ENCODE data around the gene MEIOC. TPM values are rescaled to one million over a fixed set of nuclear protein-coding genes. Genes with fewer than 3 reads are reported as not detected.

The MEIOC gene
- total and polyA plus RNA-seq, 9 of the 15 experiments (the other 6 are each of a cell fraction or from before 2014, with no cell fraction given), result 0.04 to 0.23 (median 0.06) TPM; not detected in 5

DNA sequence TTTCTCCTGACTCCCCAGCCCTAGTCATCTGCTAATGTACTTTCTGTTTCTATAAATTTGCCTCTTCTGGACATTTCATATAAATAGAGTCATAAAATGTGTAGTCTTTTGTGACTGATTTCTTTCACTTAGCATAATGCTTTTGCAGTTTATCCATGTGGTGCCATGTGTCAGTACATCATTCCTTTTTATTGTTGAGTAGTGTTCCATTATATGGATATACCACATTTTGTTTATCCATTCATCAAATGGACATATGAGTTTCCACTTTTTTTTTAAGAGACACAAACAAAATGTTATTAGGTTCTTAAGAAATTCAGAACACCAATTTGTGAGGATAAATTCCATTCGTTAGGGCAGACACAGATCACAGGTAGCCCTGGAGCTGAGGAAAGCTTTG is 63.2 kb downstream of the MEIOC start:
- WGBS (ENCODE audit: insufficient coverage, low coverage, missing lambda C conversion rate), result 89% methylated on average over 1 of the region's 1 CpG
- DNase-seq (ENCODE audit: extremely low read depth in 1 of 4, low spot score in 3 of 4) (no peak), ATAC-seq (no peak), FAIRE-seq (no peak)
- Histone ChIP-seq H2AFZ (ENCODE audit: low read depth, low read length) (no peak overlapping the region), H3K4me1 (replicated peaks in 1 of 2; ENCODE audit: control insufficient read depth in 2 of 2, insufficient read depth in 2 of 2, low read length in 2 of 2) (no peaks in the 10 kb centered on the region), H3K9ac (ENCODE audit: insufficient read depth in 1 of 2, low read depth in 2 of 2, low read length in 2 of 2) (no peak overlapping the region), H3K9me1 (ENCODE audit: control insufficient read depth, insufficient read depth, low read length) (no peaks in the 10 kb centered on the region), H3K79me2 (ENCODE audit: control insufficient read depth, insufficient read depth, low read length) (no peaks in the 10 kb centered on the region), H3K4me3 (no peak overlapping the region), H3K36me3 (ENCODE audit: control insufficient read depth, insufficient read depth, low read length) (peaks cover 63% of the 10 kb centered on the region; the same call in 2 of the 3 replicates), H3K9me3 (replicated peaks; ENCODE audit: control insufficient read depth, insufficient read depth, low read depth, low read length) (no peaks in the 10 kb centered on the region), H3K27me3 (ENCODE audit: control insufficient read depth in 2 of 2, insufficient read depth in 2 of 2, low read length in 2 of 2) (no peaks in the 10 kb centered on the region), H3K4me2 (ENCODE audit: insufficient read depth, low read length) (no peak overlapping the region), H4K20me1 (replicated peaks; ENCODE audit: control insufficient read depth, insufficient read depth, low read length) (no peaks in the 10 kb centered on the region), H3K27ac (ENCODE audit: extremely low read depth, low read depth, low read length) (no peak overlapping the region)
- in situ Hi-C loops (cut with MboI), result no loop called here
- ChIA-PET POLR2A (no interaction called here), CTCF (ENCODE audit: low intra/inter-chr PET ratio) (no interaction called here)
- intact Hi-C loops (cut with micrococcal nuclease), result no loop called here
- no TSS peak for BruUV-seq (replicated peaks)
- TF ChIP-seq, protein P1, sequence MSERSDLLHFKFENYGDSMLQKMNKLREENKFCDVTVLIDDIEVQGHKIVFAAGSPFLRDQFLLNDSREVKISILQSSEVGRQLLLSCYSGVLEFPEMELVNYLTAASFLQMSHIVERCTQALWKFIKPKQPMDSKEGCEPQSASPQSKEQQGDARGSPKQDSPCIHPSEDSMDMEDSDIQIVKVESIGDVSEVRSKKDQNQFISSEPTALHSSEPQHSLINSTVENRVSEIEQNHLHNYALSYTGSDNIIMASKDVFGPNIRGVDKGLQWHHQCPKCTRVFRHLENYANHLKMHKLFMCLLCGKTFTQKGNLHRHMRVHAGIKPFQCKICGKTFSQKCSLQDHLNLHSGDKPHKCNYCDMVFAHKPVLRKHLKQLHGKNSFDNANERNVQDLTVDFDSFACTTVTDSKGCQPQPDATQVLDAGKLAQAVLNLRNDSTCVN (CRISPR knock-in tag; IDR thresholded peaks at IDR 0.05), result no peak
- TF ChIP-seq KAT8 (IDR thresholded peaks at IDR 0.05; ENCODE audit: low read depth) (no peak), FOXP4 (CRISPR knock-in tag; IDR thresholded peaks at IDR 0.05; ENCODE audit: borderline replicate concordance) (no peak), THAP12 (CRISPR knock-in tag; IDR thresholded peaks at IDR 0.05) (no peak), ZNF143 (CRISPR knock-in tag; IDR thresholded peaks at IDR 0.05) (no peak), SIN3A (IDR thresholded peaks at IDR 0.05; ENCODE audit: borderline replicate concordance in 2 of 2, control insufficient read depth in 1 of 2, low read depth in 2 of 2, low read length in 2 of 2) (no peak), CEBPZ (IDR thresholded peaks at IDR 0.05; ENCODE audit: borderline replicate concordance, low read depth, low read length) (no peak), RBM17 (IDR thresholded peaks at IDR 0.05; ENCODE audit: borderline replicate concordance, low read depth, low read length) (no peak), GATAD2A (IDR thresholded peaks at IDR 0.05) (no peak), ZC3H4 (CRISPR knock-in tag; IDR thresholded peaks at IDR 0.05; ENCODE audit: borderline replicate concordance) (no peak), RBFOX2 (IDR thresholded peaks at IDR 0.05; ENCODE audit: low read depth, low read length) (no peak), ZNF76 (CRISPR knock-in tag; IDR thresholded peaks at IDR 0.05; ENCODE audit: borderline replicate concordance) (no peak), TEAD4 (IDR thresholded peaks at IDR 0.05; ENCODE audit: low read length) (no peak), TEAD4 (CRISPR knock-in tag; IDR thresholded peaks at IDR 0.05; ENCODE audit: borderline replicate concordance) (no peak)

Measured in K562 (cell line).